GM03348 (cell line): ENCODE measurements around the gene OTOP2.
A peak's percentile ranks its signal among the peaks of the same experiment; 100 is the strongest.
"Not testable (repeated sequence)": the region's sequence is repeated elsewhere in the genome, so short reads cannot be mapped to it uniquely, and the experiment has no call there.

ENCODE experiments used
- DNase-seq: peaks from one replicate; pipeline ENCODE4 v3.0.0; 2012; ENCODE audit warnings: low spot score

OTOP2 gene

DNA sequence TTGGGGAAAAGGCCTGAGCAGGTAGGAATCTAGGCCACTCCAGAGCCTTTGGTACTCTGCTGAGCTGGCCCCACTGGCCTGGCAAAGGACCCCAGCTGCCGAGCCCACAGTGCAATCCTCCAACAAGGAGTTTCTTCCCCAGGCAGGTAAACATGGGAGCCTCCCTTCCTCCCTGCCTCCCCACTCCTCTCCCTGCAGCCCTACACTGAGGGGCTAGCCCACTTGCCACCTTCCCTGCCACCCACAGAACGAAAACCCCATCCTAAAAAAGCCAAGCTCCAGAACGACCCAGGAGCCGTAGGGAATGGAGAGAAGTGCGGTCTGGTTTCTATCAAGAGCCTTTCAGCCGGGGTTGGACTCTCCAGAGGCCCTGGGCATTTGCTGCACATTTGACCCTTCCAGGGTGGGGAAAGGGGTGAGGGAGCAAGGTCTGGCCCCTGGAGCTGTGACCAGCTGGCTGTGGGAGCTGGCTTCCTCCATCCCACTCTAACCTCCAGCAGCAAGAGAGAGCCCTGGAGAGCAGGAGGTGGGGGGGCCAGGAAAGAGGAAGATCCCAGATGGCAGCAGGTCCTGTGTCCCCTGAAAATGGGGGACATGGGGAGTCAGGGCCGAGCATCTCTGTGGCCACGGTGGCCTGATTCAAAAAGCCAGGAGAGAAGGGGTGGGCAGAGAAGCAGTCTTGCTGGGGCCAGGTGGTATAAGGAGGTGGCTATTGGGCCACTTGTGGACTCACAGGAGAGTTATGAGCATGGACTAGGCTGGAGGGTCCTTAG, 47.2 kb downstream of the OTOP2 start:
- DNase-seq = no peak

DNA sequence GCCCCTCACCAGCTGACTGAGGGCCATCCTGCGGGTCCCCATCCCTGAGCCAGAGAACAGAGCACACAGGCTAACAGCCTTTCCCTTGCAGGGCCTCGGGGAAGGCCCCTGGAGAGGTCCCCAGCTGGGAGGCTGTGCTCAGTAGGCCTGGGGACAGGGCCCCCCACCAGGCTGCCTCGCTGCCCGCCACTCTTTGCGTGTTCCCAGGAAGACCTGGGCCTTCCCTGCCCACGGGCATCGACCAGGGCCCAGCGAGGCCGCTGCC, 47.7 kb downstream of the OTOP2 start:
- DNase-seq = no peak

DNA sequence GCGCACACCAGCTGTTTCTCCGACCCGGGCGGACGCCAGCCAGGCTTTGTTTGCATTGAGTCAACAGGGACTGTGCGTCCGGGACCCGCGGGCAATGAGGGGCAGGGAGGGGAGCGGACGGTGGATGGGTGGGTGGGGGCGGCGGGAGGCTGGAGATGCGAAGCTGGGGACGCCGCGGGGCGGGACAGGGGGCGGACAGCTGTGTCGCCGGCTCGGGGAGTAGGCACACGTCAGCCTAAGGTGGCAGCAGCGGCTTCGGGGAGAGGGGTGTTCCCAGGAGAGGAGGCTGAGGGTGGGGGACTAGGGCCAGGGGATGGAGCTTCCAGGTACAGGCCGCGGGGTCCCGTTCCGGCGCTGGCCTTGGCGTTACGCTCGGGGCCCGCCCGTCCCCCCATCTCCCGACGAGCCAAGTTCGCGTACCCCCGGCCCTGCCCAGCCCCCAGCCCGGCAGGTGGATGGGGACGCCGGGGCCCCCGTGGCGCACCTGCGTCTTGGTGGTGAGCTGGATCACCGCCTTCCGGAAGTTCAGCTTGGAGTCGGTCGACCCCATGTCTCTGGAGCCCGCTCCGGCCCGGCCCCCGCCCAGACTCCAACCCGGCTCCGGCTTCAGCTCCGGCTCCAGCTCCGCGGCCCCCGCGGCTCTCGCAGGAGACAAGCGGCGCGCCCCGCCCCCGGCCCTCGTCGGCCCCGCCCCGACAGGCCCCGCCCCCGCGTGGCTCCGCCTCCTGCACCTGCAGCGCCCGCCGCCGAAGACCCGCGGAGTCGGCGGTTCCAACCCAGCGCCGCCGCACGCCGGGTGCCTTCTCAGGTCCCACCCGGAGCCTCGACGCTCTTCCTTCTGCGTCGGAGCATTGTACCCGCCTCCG, 48.3 kb downstream of the OTOP2 start, which contains the start of gene HID1:
Gene HID1 (minus strand): TSS at position 653 of the 866 bp plus-strand sequence. CDS start 103 bp downstream, at position 550.
- DNase-seq = peak; percentile 68

DNA sequence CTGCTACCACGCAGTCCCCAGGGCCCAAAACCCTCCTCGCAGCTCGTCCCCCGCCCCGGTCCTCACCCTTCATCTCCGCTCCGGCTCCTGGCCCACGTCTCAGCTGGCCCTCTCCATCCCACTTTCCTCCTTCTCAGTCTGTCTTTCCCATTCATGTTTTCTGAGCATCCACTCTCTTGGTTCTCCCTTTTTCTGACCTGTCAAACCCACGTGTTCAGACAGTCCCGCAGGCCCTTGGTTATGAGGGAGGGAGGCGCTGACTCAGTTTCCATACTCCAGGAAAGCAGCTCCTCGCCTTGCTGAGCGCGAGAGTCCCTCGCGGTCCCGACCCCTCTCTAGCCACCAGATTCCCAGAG, 48.9 kb downstream of the OTOP2 start:
- no peak for DNase-seq

GRCh38 chr17:74975943-74976342, 51.9 kb downstream of the OTOP2 start:
- no peak for DNase-seq

DNA sequence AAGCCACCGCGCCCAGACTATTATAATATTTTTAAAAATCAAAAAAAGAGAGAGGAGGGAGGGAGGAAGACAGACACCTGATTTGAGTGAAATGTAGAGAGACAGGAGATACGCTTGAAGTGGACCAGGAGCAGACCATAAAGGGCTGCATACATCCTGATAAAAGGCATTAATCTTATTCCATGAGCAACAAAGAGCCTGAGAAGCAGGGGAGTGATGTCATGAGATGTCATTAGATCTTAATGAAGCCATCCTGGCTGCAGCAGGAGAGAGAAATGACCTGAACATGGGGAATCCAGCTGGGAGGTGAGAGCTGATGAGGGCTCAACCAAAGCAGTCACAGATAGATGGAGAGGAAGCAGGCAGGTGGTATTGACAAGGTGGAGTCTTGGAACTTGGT, 53.7 kb downstream of the OTOP2 start:
- DNase-seq = no peak

DNA sequence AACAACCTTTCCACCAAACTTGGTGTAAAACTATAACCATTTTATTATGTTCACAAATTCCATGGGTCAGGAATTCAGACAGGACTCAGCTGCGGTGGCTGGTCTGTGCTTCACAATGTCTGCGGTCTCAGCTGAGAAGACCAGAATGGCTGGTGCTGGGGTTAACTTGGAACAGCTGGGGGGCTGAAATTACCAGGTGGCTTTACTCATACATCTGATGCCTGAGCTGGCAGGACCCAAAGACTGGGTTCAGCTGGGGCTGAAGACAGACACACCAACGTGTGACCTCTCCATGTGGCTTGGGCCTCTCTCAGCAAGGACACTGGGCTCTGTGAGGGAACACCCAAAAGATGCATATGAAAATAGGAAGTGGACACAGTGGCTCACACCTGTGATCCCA, 54.2 kb downstream of the OTOP2 start:
- DNase-seq = no peak

GRCh38 chr17:74979408-74980146, 55.5 kb downstream of the OTOP2 start:
- no peak for DNase-seq

GRCh38 chr17:74981318-74981978, 57.4 kb downstream of the OTOP2 start:
- no peak for DNase-seq

- peak; percentile 87 for DNase-seq
These were observed 58.0 kb downstream of the OTOP2 start for GRCh38 chr17:74981979-74982662.

DNA sequence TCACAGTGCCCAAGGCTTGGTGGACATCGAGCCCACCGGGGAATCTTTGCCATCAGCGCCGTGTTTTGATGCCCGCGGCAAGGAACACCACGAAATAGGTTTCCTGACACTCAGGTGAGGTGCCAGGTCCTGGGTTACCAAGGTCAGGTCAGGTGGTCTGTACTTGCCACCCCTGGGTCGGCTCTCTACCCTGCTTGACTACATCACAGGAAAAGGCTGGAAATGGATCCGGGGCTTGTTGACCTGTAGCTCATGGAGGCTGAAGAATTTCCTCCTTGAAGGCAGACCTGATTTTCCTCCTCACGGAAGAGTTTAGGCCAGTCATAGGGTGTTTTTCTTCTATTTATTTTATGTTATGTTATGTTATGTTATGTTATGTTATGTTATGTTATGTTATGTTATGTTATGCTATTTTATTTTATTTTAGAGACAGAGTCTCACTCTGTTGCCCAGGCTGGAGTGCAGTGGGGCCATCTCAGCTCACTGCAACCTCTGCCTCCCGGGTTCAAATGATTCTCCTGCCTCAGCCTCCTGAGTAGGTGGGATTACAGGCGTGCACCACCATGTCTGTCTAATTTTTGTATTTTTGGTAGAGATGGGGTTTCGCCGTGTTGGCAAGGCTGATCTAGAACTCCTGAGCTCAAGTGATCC, 58.7 kb downstream of the OTOP2 start:
- DNase-seq = not testable (repeated sequence)
